K562 (cell line): Measurements from ENCODE around the gene ENDOG. TPM values are rescaled to one million over a fixed set of nuclear protein-coding genes. Genes with fewer than 3 reads are reported as not detected.

Experiments used
- CXXC5 ChIP-seq: fragments of 250-450 bp; sonication (Bioruptor Pico); IDR thresholded peaks from 2 replicates; pipeline ENCODE4 v1.8.0; 2022; ENCODE audit warnings: inconsistent platforms, mild to moderate bottlenecking, moderate library complexity
- EGR1 ChIP-seq: fragments of 450-650 bp; conservative IDR thresholded peaks from 2 replicates; pipeline ENCODE4 v1.6.1; 2017; ENCODE audit warnings: mild to moderate bottlenecking
- HDAC3 ChIP-seq: fragments of 450-650 bp; IDR thresholded peaks from 2 replicates; pipeline ENCODE4 v1.6.1; 2018; ENCODE audit warnings: borderline replicate concordance, mild to moderate bottlenecking, moderate library complexity; ENCODE audit not compliant: partially characterized antibody
- HNRNPL ChIP-seq: fragments of 200-400 bp; formaldehyde crosslinking; IDR thresholded peaks from 2 replicates; pipeline ENCODE4 v1.6.1; 2017; ENCODE audit warnings: low read depth, mild to moderate bottlenecking, low read length
- MAFK ChIP-seq: IDR thresholded peaks from 2 replicates; pipeline ENCODE4 v1.6.1; 2011; ENCODE audit warnings: low read length, improper control_type of control experiment
- MAZ ChIP-seq, 2 experiments: fragments of 450-650 bp in 1 of 2; sonication (generic) in 1 of 2; formaldehyde crosslinking; IDR thresholded peaks in 1 of 2; conservative IDR thresholded peaks in 1 of 2; 2 replicates each; pipeline versions ENCODE4 v1.4.0 to v1.5.0; 2020; ENCODE audit warnings: mild to moderate bottlenecking in 1 of 2, missing genetic modification reagents in 1 of 2
- MED1 ChIP-seq: sonication (generic); formaldehyde crosslinking; IDR thresholded peaks from 2 replicates; pipeline ENCODE4 v1.8.1; 2023; ENCODE audit warnings: missing genetic modification reagents, borderline replicate concordance
- NFATC3 ChIP-seq: fragments of 450-650 bp; IDR thresholded peaks from 2 replicates; pipeline ENCODE4 v1.6.1; 2017; ENCODE audit warnings: mild to moderate bottlenecking
- NFE2L1 ChIP-seq: fragments of 450-650 bp; IDR thresholded peaks from 2 replicates; pipeline ENCODE4 v1.6.1; 2016; ENCODE audit warnings: missing genetic modification characterization, low read depth, mild to moderate bottlenecking, missing compliant biosample characterization, moderate library complexity, borderline replicate concordance
- NFXL1 ChIP-seq: fragments of 450-650 bp; formaldehyde crosslinking; IDR thresholded peaks from 2 replicates; pipeline ENCODE4 v1.4.0; 2021; ENCODE audit warnings: mild to moderate bottlenecking
- PHB ChIP-seq: fragments of 250-450 bp; sonication (Bioruptor Pico); IDR thresholded peaks from 2 replicates; pipeline ENCODE4 v1.5.0; 2021
- RBM25 ChIP-seq: fragments of 200-400 bp; formaldehyde crosslinking; IDR thresholded peaks from 2 replicates; pipeline ENCODE4 v1.6.1; 2018; ENCODE audit warnings: low read length, low read depth, moderate library complexity; ENCODE audit not compliant: severe bottlenecking
- TRIM25 ChIP-seq: fragments of 450-650 bp; IDR thresholded peaks from 2 replicates; pipeline ENCODE4 v1.7.0; 2016; ENCODE audit warnings: borderline replicate concordance
- UBTF ChIP-seq, 2 experiments: IDR thresholded peaks; 2 replicates each; pipeline ENCODE4 v1.6.1; 2012; ENCODE audit warnings: improper control_type of control experiment in 2 of 2, low read depth in 2 of 2, low read length in 2 of 2, borderline replicate concordance in 1 of 2
- ZC3H4 ChIP-seq: sonication (generic); formaldehyde crosslinking; IDR thresholded peaks from 2 replicates; pipeline ENCODE4 v1.9.0; 2021; ENCODE audit warnings: missing genetic modification reagents, borderline replicate concordance
- ZEB2 ChIP-seq: fragments of 450-650 bp; IDR thresholded peaks from 2 replicates; pipeline ENCODE4 v1.6.1; 2016
- polyA plus RNA-seq, 8 experiments: library from polyadenylated mRNA; depleted of rRNA in 4 of 8; stranded (reverse) in 5 of 8; unstranded in 3 of 8; fragments of >200 nt; fragmentation: Nextera tagmentation in 2 of 8; fragmentation: Illumina TruSeq in 1 of 8; extraction: Ambion mirVana in 2 of 8; extraction: Trizol in 1 of 8; gene quantifications; 2 replicates each; pipeline versions ENCODE4 v1.2.1 to v1.2.3, GENCODE V29; 2011 to 2014; ENCODE audit warnings: inconsistent platforms in 1 of 8, missing spikeins in 1 of 8
- total RNA-seq, 7 experiments: library from RNA; depleted of rRNA in 6 of 7; stranded (reverse); fragments of >200 nt in 6 of 7; fragmentation: Illumina TruSeq in 2 of 7; extraction: Trizol in 2 of 7; gene quantifications; 2 replicates each; pipeline versions ENCODE4 v1.2.1 to v1.2.3, GENCODE V29; 2011 to 2021; ENCODE audit warnings: low replicate concordance in 1 of 7
- TF ChIP-seq, protein P1 (sequence below): fragments of 450-650 bp; formaldehyde crosslinking; IDR thresholded peaks from 2 replicates; pipeline ENCODE4 v1.4.0; 2022; ENCODE audit warnings: missing genetic modification characterization
- TF ChIP-seq, protein P2 (sequence below): sonication (generic); formaldehyde crosslinking; IDR thresholded peaks from 2 replicates; pipeline ENCODE4 v1.8.0; 2022; ENCODE audit warnings: mild to moderate bottlenecking, missing genetic modification reagents

ENDOG gene
- total and polyA plus RNA-seq, 9 of the 15 experiments (the other 6 are each of a cell fraction or from before 2014, with no cell fraction given) = 1.2 to 91.0 (median 25.5) TPM

DNA sequence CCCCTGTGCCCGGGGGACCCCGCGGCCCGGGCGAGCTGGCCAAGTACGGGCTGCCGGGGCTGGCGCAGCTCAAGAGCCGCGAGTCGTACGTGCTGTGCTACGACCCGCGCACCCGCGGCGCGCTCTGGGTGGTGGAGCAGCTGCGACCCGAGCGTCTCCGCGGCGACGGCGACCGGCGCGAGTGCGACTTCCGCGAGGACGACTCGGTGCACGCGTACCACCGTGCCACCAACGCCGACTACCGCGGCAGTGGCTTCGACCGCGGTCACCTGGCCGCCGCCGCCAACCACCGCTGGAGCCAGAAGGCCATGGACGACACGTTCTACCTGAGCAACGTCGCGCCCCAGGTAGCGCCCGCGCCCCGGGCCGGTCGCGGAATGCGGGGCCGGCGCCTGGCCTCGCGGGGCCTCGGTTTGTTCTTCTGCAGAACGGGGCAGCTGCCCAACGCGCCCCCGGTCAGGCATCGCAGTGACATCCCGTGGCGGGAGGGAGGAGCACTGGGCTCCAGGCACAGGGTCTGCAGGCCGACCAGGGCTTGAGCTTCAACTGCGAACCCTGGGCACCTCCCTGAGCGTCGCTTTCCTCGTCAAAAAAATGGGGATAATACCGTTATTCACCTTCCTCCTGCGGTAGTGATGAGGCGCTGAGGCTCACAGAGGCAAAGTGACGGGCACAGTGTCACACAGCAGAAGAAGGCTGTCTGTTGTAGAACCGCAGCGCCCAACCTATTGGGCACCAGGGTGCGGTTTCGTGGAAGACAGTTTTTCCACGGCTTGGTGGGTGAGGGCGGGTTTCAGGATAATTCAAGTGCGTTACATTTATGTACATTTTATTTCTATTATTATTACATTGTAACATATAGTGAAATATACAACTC, 777 bp downstream of the ENDOG start (continued):
- no peak for TF ChIP-seq NFATC3
- peak; percentile 65 for TF ChIP-seq RBM25
- peak; percentile 85; the same call in 1 of the 2 replicates for TF ChIP-seq PHB (CRISPR knock-in tag)
- TF ChIP-seq CXXC5 = no peak
- TF ChIP-seq MAZ (CRISPR knock-in tag; conservative IDR thresholded peaks at IDR 0.05 in 1 of 2, IDR thresholded peaks at IDR 0.05 in 1 of 2) = 0 out of 4 replicates have a peak, but pooled peaks of 1 of the 2 experiments have one; percentile 32
- 0 out of 2 replicates have a peak, but pooled peaks have one; percentile 37 for TF ChIP-seq MED1 (CRISPR knock-in tag)
- TF ChIP-seq EGR1 = no peak; the same call in 1 of the 2 replicates
- TF ChIP-seq, protein P1, sequence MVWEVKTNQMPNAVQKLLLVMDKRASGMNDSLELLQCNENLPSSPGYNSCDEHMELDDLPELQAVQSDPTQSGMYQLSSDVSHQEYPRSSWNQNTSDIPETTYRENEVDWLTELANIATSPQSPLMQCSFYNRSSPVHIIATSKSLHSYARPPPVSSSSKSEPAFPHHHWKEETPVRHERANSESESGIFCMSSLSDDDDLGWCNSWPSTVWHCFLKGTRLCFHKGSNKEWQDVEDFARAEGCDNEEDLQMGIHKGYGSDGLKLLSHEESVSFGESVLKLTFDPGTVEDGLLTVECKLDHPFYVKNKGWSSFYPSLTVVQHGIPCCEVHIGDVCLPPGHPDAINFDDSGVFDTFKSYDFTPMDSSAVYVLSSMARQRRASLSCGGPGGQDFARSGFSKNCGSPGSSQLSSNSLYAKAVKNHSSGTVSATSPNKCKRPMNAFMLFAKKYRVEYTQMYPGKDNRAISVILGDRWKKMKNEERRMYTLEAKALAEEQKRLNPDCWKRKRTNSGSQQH (CRISPR knock-in tag) = 0 out of 2 replicates have a peak, but pooled peaks have one; percentile 35
- no peak for TF ChIP-seq HDAC3
- TF ChIP-seq NFXL1 (CRISPR knock-in tag) = no peak
- 0 out of 2 replicates have a peak, but pooled peaks have one; percentile 20 for TF ChIP-seq ZEB2
- no peak for TF ChIP-seq MAFK
- TF ChIP-seq HNRNPL = peak; percentile 81
- no peak for TF ChIP-seq TRIM25
- TF ChIP-seq, protein P2, sequence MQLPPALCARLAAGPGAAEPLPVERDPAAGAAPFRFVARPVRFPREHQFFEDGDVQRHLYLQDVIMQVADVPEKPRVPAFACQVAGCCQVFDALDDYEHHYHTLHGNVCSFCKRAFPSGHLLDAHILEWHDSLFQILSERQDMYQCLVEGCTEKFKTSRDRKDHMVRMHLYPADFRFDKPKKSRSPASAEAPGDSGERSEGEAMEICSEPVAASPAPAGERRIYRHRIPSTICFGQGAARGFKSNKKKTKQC (CRISPR knock-in tag) = peak; percentile 71; the same call in 1 of the 2 replicates
- no peak for TF ChIP-seq NFE2L1 (tag)
- no peak for TF ChIP-seq ZC3H4
- 0 out of 4 replicates have a peak, but pooled peaks of 1 of the 2 experiments have one; percentile 33 for TF ChIP-seq UBTF (IDR thresholded peaks at IDR 0.05; ENCODE audit: borderline replicate concordance in 1 of 2, low read depth in 2 of 2, low read length in 2 of 2)
